Gastrocnemius medialis (tissue), 4 donors: ENCODE measurements around the gene CD2AP.

ENCODE experiments used
- POLR2A ChIP-seq, 2 donors: fragments of 450-650 bp; IDR thresholded peaks; one replicate each; pipeline ENCODE4 v1.6.1; 2017; ENCODE audit warnings: antibody characterized with exemption in 2 of 2, mild to moderate bottlenecking in 2 of 2, moderate library complexity in 2 of 2
- TF ChIP-seq, protein P1 (sequence below), 5 experiments: fragments of 450-650 bp in 3 of 5; fragments of 200-600 bp in 2 of 5; sonication (generic) in 2 of 5; IDR thresholded peaks in 4 of 5; conservative IDR thresholded peaks in 1 of 5; 1 replicate in 4 of 5; 2 replicates in 1 of 5; pipeline ENCODE4 v1.5.1; 2016 to 2019; ENCODE audit warnings: antibody characterized with exemption in 5 of 5, mild to moderate bottlenecking in 3 of 5, moderate library complexity in 3 of 5

DNA sequence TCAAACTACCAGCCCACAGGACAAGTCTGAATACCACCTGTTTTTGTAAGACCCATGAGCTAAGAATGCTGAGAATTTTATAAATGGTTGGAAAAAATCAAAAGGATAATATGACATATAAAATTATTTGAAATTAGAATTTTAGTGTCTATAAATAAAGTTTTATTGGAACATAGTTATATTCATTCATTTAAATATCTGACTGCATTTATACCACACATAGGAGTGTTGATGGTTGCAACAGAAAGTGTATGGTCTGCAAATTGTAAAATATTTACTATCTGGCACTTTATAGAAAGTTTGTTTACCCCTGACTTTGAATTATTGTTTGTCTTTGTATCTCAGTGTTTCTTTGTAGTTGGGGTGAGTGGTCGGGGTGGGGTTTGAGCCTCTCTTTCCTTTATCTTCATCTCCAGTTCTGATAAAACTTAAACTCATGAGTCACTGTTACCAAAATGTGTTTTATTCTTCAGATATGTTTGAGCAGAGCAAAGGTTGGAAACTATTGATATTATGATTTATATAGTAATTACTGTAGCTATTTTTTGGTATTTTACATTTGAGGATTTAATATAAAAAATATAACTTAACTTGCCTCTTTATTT is 55.5 kb downstream of the CD2AP start:
- no peak for TF ChIP-seq POLR2A (IDR thresholded peaks at IDR 0.05)
- TF ChIP-seq, protein P1, sequence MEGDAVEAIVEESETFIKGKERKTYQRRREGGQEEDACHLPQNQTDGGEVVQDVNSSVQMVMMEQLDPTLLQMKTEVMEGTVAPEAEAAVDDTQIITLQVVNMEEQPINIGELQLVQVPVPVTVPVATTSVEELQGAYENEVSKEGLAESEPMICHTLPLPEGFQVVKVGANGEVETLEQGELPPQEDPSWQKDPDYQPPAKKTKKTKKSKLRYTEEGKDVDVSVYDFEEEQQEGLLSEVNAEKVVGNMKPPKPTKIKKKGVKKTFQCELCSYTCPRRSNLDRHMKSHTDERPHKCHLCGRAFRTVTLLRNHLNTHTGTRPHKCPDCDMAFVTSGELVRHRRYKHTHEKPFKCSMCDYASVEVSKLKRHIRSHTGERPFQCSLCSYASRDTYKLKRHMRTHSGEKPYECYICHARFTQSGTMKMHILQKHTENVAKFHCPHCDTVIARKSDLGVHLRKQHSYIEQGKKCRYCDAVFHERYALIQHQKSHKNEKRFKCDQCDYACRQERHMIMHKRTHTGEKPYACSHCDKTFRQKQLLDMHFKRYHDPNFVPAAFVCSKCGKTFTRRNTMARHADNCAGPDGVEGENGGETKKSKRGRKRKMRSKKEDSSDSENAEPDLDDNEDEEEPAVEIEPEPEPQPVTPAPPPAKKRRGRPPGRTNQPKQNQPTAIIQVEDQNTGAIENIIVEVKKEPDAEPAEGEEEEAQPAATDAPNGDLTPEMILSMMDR (IDR thresholded peaks at IDR 0.05 in 4 of 5, conservative IDR thresholded peaks at IDR 0.05 in 1 of 5) = no peak
